Vagina (tissue), 2 donors: Measurements from ENCODE around the gene ZNF606. TPM values are rescaled to one million over a fixed set of nuclear protein-coding genes. Genes with fewer than 3 reads are reported as not detected.
A peak's percentile ranks its signal among the peaks of the same experiment; 100 is the strongest.

Experiments used
- DNase-seq, 2 donors: peaks; one replicate each; pipeline ENCODE4 v3.0.0-alpha.2; 2017; ENCODE audit errors: extremely low spot score in 2 of 2
- H3K27ac ChIP-seq: fragments of 200-600 bp; sonication (generic); one replicate; pipeline ENCODE4 v1.5.1; 2019
- H3K27me3 ChIP-seq: fragments of 200-600 bp; sonication (generic); one replicate; pipeline ENCODE4 v1.5.1; 2019
- H3K36me3 ChIP-seq, 2 donors: fragments of 200-600 bp; sonication (generic); one replicate each; pipeline ENCODE4 v1.5.1; 2017 to 2019
- H3K4me1 ChIP-seq: fragments of 200-600 bp; sonication (generic); one replicate; pipeline ENCODE4 v1.5.1; 2019
- H3K4me3 ChIP-seq, 2 donors: fragments of 200-600 bp; sonication (generic); 1 replicate in 1 of 2; 2 replicates in 1 of 2; pipeline ENCODE4 v1.5.1; 2016 to 2019
- H3K9me3 ChIP-seq: fragments of 200-600 bp; sonication (generic); one replicate; pipeline ENCODE4 v1.5.1; 2019
- POLR2A ChIP-seq, 2 donors: fragments of 450-650 bp; IDR thresholded peaks; one replicate each; pipeline ENCODE4 v1.6.1; 2017; ENCODE audit warnings: antibody characterized with exemption in 2 of 2, mild to moderate bottlenecking in 2 of 2, moderate library complexity in 2 of 2
- POLR2AphosphoS5 ChIP-seq, 2 donors: sonication (generic); formaldehyde crosslinking; IDR thresholded peaks; one replicate each; pipeline ENCODE4 v1.9.0; 2017; ENCODE audit warnings: antibody characterized with exemption in 2 of 2, mild to moderate bottlenecking in 2 of 2, low read depth in 1 of 2; ENCODE audit not compliant: insufficient read depth in 1 of 2
- intact Hi-C: fragments of 100-400 bp; cut with DNase I; formaldehyde crosslinking; loops from one replicate; pipeline ENCODE4 v1.15.1; 2023
- total RNA-seq: library from RNA; depleted of rRNA; stranded (reverse); fragments of >200 nt; gene quantifications from one replicate; pipeline ENCODE4 v1.2.3, GENCODE V29; 2016
- TF ChIP-seq, protein P1 (sequence below), 3 experiments: fragments of 450-650 bp in 2 of 3; fragments of 200-600 bp in 1 of 3; sonication (generic) in 1 of 3; IDR thresholded peaks; one replicate each; pipeline ENCODE4 v1.5.1; 2017 to 2019; ENCODE audit warnings: antibody characterized with exemption in 3 of 3, mild to moderate bottlenecking in 2 of 3, moderate library complexity in 2 of 3

ZNF606 gene
- total RNA-seq, 1 donor from 2014 or later, result 10.1 TPM

DNA sequence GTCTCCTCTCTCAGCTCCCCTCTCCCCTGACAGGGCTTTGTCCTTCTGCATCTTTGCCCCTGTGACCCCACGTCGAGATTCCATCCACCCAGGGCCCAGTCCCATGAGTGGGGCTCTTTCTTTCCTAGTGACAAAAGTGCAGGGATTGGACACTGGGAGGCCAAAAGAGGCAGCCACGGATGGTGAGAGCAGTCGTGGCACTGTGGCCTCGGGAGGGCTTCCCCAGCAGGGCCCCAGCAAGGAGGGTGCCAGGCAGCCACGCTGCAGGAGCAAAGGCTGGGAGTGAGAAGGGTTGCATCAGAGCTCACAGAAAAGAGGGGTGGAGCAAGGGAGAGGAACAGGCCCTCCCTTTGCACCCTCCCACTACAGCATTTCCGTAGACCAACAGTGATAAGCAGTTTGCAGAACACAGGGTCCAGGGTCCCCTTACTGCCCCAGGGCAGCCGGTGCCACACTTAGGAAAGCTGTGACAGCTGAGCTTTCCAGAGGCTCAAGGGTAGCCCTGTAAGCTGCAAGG, 36.1 kb upstream of the ZNF606 start:
- no peaks in the 10 kb centered on the region for H3K4me1 ChIP-seq
- H3K27ac ChIP-seq, result no peak overlapping the region
- H3K4me3 ChIP-seq, result no peak overlapping the region
- DNase-seq, result no peak
- TF ChIP-seq POLR2AphosphoS5 (IDR thresholded peaks at IDR 0.05; ENCODE audit: insufficient read depth in 1 of 2, low read depth in 1 of 2) (no peak), POLR2A (IDR thresholded peaks at IDR 0.05) (no peak)
- TF ChIP-seq, protein P1, sequence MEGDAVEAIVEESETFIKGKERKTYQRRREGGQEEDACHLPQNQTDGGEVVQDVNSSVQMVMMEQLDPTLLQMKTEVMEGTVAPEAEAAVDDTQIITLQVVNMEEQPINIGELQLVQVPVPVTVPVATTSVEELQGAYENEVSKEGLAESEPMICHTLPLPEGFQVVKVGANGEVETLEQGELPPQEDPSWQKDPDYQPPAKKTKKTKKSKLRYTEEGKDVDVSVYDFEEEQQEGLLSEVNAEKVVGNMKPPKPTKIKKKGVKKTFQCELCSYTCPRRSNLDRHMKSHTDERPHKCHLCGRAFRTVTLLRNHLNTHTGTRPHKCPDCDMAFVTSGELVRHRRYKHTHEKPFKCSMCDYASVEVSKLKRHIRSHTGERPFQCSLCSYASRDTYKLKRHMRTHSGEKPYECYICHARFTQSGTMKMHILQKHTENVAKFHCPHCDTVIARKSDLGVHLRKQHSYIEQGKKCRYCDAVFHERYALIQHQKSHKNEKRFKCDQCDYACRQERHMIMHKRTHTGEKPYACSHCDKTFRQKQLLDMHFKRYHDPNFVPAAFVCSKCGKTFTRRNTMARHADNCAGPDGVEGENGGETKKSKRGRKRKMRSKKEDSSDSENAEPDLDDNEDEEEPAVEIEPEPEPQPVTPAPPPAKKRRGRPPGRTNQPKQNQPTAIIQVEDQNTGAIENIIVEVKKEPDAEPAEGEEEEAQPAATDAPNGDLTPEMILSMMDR (IDR thresholded peaks at IDR 0.05), result no peak
- H3K27me3 ChIP-seq, result no peaks in the 10 kb centered on the region
- H3K36me3 ChIP-seq, result no peaks in the 10 kb centered on the region
- intact Hi-C loops, result no loop called here
- peaks cover 6% of the 10 kb centered on the region for H3K9me3 ChIP-seq

GRCh38 chr19:58037927-58038687, 35.5 kb upstream of the ZNF606 start:
- intact Hi-C loops, result no loop called here
- H3K9me3 ChIP-seq, result peaks cover 6% of the 10 kb centered on the region
- H3K36me3 ChIP-seq, result no peaks in the 10 kb centered on the region

DNA sequence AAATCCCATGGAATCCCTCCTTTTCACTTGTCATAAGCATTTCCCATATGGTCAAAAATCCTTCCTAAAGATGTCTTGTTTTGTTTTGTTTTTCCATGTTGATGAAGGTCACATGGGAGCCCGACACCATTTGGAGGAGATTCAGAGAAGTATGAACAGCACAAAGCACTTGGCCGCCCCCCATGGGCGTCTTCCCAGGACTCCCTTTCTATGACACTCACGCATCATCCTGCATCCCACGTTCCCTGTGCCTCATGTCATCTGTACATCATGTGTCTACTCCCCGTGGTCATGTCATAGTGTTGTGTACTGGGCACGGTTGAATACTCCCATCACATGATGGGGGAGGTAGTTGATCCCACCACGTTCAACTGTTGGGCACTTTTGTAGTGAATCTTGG, 33.2 kb upstream of the ZNF606 start:
- H3K36me3 ChIP-seq, result no peaks in the 10 kb centered on the region
- no peak for TF ChIP-seq POLR2A (IDR thresholded peaks at IDR 0.05)
- no peak for TF ChIP-seq POLR2AphosphoS5 (IDR thresholded peaks at IDR 0.05; ENCODE audit: insufficient read depth in 1 of 2, low read depth in 1 of 2)
- TF ChIP-seq, protein P1 (IDR thresholded peaks at IDR 0.05), result no peak
- DNase-seq, result no peak
- no peak overlapping the region for H3K27ac ChIP-seq
- intact Hi-C loops, result no loop called here
- H3K4me1 ChIP-seq, result no peaks in the 10 kb centered on the region
- no peaks in the 10 kb centered on the region for H3K27me3 ChIP-seq
- no peaks in the 10 kb centered on the region for H3K9me3 ChIP-seq
- no peak overlapping the region for H3K4me3 ChIP-seq

More at GRCh38 chr19:58037927-58038687, 35.5 kb upstream of the ZNF606 start:
- no peak for DNase-seq
- H3K27ac ChIP-seq, result no peak overlapping the region
- TF ChIP-seq POLR2A (IDR thresholded peaks at IDR 0.05), result no peak
- TF ChIP-seq POLR2AphosphoS5 (IDR thresholded peaks at IDR 0.05; ENCODE audit: insufficient read depth in 1 of 2, low read depth in 1 of 2), result no peak
- TF ChIP-seq, protein P1 (IDR thresholded peaks at IDR 0.05), result no peak
- no peak overlapping the region for H3K4me3 ChIP-seq
- no peaks in the 10 kb centered on the region for H3K27me3 ChIP-seq
- no peaks in the 10 kb centered on the region for H3K4me1 ChIP-seq

DNA sequence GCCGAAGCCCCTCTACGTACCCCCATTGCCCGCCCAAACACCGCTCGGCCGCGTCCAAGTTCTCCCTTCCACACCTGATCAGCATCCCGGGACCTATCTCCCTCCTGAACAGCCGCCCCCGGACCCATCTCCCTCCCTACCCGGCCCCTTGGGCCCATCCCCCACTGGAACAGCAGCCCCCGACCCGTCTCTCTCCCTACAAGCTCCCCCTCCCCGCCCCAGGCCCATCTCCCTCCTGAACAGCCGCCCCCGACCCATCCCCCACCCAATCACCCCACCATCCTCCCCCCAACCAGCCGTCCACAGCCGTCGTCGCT, 31.8 kb upstream of the ZNF606 start:
- no peaks in the 10 kb centered on the region for H3K9me3 ChIP-seq

More for the DNA sequence above, 31.8 kb upstream of the ZNF606 start:
- H3K27ac ChIP-seq, result no peak overlapping the region
- no peak for DNase-seq
- peak overlapping the region; percentile 46 to 51 for H3K4me3 ChIP-seq
- no peak for TF ChIP-seq POLR2A (IDR thresholded peaks at IDR 0.05)
- no peak for TF ChIP-seq POLR2AphosphoS5 (IDR thresholded peaks at IDR 0.05; ENCODE audit: insufficient read depth in 1 of 2, low read depth in 1 of 2)
- TF ChIP-seq, protein P1 (IDR thresholded peaks at IDR 0.05), result no peak
- H3K36me3 ChIP-seq, result no peaks in the 10 kb centered on the region
- intact Hi-C loops, result no loop called here
- H3K27me3 ChIP-seq, result no peaks in the 10 kb centered on the region
- H3K4me1 ChIP-seq, result no peaks in the 10 kb centered on the region
